A549 treated with Hydrocortisone at 1 μM for 4 hours (cell line): Measurements from ENCODE around the gene COX6A2. TPM values are rescaled to one million over a fixed set of nuclear protein-coding genes. Genes with fewer than 3 reads are reported as not detected.

Source experiments
- total RNA-seq: library from RNA; stranded (reverse); fragments of 200-300 nt; extraction: Qiagen RNA extraction; gene quantifications from 5 replicates; pipeline ENCODE4 v1.2.3, GENCODE V29; 2022

COX6A2 gene
- not detected in 5 replicates for total RNA-seq

GRCh38 chr16:31428279-31428597 is at the start of gene COX6A2:
Gene COX6A2 (minus strand): TSS chr16:31428360. CDS start chr16:31428325, 35 bp downstream.

GRCh38 chr16:31471875-31472708 is 43.9 kb upstream of the COX6A2 start, which contains the start of gene TGFB1I1:
Gene TGFB1I1 (plus strand): TSS chr16:31472152. CDS start chr16:31472189, 37 bp downstream.

GRCh38 chr16:31458844-31459686 is 30.9 kb upstream of the COX6A2 start, which contains the start of gene ARMC5:
Gene ARMC5 (plus strand): TSS chr16:31459501. CDS start chr16:31459525, 24 bp downstream.

DNA sequence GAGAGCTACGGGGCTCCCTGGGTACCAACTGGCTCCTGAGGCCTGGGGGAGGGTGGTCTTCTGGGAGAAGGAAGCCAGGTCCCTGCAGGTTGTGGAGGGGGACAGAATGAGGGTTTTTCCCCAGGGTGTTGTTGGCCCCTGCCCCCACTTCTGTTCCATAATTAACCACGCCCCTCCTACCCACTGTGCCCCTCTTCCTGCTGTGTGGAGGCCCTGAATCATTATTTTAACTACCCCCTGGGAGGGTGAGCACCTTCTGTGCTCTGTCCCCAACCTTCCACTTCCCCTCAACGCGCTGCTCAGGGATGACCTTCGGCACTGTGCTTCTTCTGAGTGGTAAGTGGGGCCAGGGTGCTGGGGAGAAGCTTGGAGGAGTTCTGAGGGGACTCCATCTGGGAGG is 35.1 kb downstream of the COX6A2 start, which contains the start of gene ITGAD:
Gene ITGAD (plus strand): TSS at position 280 of the 400 bp plus-strand sequence. CDS start 26 bp downstream, at position 306.

Other genes starting within 250 kb of the COX6A2 start
- 505 to 637 TPM (median 514 TPM) in 5 replicates for gene FUS, start 248.2 kb downstream of the COX6A2 start, total RNA-seq
- gene PYCARD, start 225.6 kb downstream of the COX6A2 start, total RNA-seq, result 23.8 to 40.1 TPM (median 36.2 TPM) in 5 replicates
- 0.01 to 0.10 TPM (median 0.05 TPM) in 5 replicates for gene TRIM72, start 214.2 kb downstream of the COX6A2 start, total RNA-seq
- not detected in 5 replicates for gene PYDC1, start 211.2 kb downstream of the COX6A2 start, total RNA-seq
- 1.1 to 1.9 TPM (median 1.7 TPM) in 5 replicates for gene ITGAM, start 168.4 kb downstream of the COX6A2 start, total RNA-seq
- 1.0 to 1.5 TPM (median 1.1 TPM) in 5 replicates for gene ITGAX, start 73.2 kb downstream of the COX6A2 start, total RNA-seq
- 0.02 to 0.06 TPM (median 0.05 TPM) in 3 of 5 replicates, not detected in the others for gene ITGAD, start 35.0 kb downstream of the COX6A2 start, total RNA-seq
- gene ZNF843, start 14.4 kb upstream of the COX6A2 start, total RNA-seq, result 0.13 to 0.23 TPM (median 0.18 TPM) in 5 replicates
- 7.0 to 14.3 TPM (median 10.0 TPM) in 5 replicates for gene ARMC5, start 31.1 kb upstream of the COX6A2 start, total RNA-seq
- gene TGFB1I1, start 43.8 kb upstream of the COX6A2 start, total RNA-seq, result 45.9 to 79.3 TPM (median 53.0 TPM) in 5 replicates
- gene SLC5A2, start 54.8 kb upstream of the COX6A2 start, total RNA-seq, result 0.05 to 0.48 TPM (median 0.39 TPM) in 5 replicates
- 45.4 to 51.0 TPM (median 50.2 TPM) in 5 replicates for gene RUSF1, start 80.0 kb upstream of the COX6A2 start, total RNA-seq
- gene AHSP, start 99.5 kb upstream of the COX6A2 start, total RNA-seq, result not detected in 5 replicates